Stimulated activated CD8-positive, alpha-beta memory T cell treated with anti-CD3 and anti-CD28 coated beads, Interleukin-7, amount 100 ng/mL, for 24 hours (primary cell): ENCODE measurements around the gene LARGE1.

Experiments
- DNase-seq: peaks from one replicate; pipeline ENCODE4 v3.0.0-alpha.2; 2020; ENCODE audit warnings: low read depth

LARGE1 gene

DNA sequence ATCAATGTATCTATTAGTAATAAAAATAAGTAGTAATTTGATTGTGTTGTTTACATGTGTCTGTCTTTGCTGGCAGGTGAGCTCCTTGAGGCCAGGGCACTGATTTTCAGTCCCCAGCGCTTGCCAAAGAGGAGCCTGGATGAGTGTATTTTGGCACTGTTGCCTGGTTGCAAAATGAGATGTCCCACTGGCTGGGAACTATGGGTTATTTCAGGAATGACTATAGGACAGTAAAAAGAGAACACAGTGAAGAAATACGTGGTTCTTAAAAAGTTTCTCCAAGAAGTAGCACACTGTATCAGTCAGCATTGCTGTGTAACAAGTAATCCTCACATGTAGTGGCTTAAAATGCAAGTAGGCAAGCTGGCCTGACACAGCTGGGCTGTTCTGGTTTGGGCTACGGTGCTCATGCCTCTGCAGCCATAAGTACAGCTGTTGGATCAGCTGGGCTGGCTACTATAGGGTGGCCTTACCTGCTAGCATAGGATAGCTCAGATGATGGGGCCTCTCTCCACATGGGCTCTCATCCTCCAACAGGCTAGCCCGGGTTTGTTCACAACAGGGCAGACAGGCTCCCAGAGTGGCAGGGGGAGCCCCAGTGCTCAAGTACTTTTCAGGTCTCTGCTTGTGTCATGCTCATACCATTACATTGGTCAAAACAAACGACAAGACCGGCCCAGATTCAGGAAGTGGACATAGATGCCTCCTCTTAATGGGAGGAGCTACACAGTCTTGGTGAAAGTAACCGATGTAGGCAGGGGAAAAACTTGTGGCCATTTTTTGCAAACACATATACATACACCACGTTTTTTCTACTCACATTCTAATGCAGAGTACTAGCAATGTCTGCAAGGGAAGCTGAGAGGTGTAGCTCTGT, 399.1 kb downstream of the LARGE1 start:
- DNase-seq: no peak

DNA sequence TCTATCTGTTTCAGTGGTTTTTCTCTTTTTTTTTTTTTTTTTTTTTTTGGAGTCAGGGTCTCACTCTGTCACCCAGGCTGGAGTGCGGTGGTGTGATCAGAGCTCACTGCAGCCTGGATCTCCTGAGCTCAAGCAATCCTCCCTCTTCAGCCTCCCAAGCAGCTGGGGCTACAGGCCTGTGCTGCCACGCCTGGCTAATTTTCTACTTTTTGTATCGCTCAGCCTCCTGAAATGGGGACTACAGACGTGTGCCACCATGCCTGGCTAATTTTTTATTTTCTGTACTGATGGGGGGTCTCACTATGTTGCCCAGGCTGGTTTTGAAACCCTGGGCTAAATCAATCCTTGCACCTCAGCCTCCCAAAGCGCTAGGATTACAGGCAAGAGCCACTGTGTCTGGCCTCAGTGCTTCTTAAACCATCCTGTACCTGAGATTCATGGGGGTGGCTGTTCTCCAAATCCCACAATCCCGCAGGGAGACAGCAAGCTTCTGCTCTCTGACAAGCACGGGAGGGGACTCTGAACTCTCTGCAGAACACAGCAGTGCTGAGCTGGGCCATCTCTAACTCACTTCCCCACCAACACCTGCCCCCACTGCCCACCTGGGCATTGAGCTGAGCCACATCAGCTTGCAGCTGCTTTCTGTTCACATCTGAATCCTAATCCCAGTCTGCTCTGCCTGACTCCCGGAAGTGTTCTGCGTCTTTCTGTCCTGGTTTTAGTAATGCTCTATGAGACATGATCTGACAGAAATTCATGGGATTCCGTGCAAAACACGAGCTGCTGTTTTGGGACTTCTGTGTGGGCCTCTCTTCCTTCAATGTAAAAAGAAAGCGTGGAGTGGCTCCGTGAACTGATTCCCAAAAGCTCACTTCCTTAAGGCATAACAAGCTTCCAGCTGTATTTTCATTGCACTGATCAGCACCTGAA, 400.0 kb downstream of the LARGE1 start:
- no peak for DNase-seq

DNA sequence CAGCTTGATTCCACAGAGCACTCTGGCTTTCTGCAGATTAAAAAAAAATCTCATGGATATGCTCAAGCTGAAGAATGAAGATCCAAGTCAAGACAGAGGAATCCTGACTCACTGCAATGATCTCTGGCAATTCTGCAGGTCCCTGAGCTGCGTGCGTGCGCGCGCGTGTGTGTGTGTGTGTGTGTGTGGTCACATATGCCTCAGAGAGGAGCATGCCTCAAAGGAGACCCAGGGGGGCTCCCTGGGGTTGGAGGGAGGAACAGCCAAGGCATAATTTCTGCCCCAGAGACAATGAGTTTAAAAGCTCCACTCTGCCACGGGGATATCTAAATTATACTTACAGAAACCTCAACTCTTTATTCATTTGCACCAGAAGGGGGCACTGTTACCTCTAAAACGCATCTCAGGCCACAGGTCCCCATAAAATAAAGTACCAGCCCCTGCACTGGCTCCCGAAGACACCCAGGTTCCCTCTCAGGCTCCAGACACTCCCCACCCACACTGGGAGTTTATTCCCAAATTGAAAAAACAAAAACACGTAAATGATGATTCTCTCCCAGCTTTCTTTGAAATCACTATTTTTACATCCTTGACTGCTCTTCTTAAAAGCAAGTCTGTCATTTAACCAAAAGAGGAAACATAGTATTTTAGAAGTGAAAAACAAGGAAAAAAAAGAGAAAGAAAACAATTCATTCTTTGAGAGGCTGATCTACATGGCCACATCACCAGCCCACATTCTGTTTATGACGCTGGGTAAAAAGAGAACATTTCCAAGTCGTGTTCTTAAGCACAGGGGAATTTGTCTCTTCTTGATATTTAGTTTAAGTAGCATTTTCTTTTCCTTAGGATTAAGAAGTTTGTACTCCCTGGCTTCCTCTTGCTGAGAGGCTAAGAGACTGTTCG, 401.0 kb downstream of the LARGE1 start:
- no peak for DNase-seq

- DNase-seq: no peak
Measured at GRCh38 chr22:33518405-33518804, 401.9 kb downstream of the LARGE1 start.

DNA sequence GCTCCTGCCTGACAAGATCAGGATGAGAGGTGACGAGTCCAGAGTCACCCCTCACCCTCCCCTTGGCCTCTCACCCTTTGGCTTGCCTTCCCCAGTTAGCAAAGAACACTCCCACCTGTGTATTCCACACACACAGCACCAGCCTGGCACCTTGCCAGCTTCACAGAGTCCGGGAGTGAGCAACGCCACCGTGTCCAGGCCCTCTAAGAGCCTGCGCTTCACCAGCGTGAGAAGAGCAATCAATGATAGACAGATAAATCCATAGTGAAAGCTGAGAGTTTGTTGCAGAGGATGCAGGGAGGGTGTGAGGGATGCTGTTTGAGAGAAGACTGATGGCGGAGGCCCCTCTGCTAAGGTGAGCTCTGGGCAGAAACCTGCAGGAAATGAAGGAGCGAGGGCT, 404.5 kb downstream of the LARGE1 start:
- DNase-seq: no peak

DNA sequence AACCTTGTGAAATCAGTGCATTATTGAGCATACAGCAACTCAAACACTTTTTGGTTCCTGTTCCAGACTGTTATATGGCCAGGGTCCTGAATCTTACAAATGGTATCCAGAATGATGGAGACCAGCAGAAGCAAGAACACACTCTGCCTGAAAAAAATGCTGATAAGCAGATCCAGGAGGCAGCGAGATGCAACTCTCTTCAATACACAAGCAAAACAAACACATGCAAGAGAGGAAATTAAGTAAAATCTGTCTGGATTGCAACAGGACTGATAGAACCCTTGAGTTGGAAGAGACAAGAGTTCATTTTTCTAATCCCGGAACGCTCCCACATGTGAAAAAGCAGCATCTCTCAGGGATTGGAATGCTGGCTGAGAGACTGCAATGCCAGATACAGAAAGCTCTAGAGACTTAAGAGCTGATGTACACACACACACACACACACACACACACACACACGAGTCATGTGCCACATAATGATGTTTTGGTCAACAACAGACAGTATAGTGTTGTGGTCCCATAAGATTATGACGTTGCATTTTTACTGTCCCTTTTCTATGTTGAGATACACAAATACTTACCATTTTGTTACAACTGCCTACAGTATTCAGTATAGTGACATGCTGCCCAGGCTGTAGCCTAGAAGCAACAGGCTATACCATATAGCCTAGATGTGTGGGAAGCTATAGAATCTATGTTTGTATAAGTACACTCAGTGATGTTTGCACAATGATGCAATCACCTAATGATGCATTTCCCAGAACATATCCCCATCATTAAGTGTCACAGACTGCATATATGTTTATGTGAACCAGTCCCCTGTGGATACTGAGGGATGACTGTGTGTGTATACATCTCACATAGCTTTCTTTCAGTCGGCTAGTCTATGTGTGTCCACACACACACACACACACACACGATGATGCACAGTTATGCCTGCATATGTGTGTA, 406.6 kb downstream of the LARGE1 start:
- no peak for DNase-seq

- no peak for DNase-seq
Measured at GRCh38 chr22:33512908-33513307, 407.4 kb downstream of the LARGE1 start.

DNA sequence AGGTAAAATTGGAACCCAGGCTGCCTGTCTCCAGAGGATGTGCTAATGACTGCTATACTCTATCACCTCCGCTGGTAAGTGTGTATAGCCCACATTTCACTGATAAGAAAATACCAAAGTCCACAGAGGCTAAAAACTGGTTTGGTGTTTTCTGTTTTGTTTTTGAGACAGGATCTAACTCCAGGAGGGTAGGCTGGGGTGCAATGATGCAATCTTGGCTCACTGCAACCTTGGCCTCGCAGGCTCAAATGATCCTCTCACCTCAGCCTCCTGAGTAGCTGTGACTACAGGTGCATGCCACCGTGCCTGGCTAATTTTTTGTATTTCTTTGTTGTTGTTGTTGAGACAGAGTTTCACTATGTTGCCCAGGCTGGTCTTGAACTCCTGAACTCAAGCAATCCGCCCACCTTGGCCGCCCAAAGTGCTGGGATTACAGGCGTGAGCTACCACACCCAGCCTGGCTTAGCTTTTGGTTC, 409.8 kb downstream of the LARGE1 start:
- no peak for DNase-seq

- no peak for DNase-seq
Measured at GRCh38 chr22:33504941-33505625, 415.2 kb downstream of the LARGE1 start.

- DNase-seq: no peak
Measured at GRCh38 chr22:33496112-33496511, 424.2 kb downstream of the LARGE1 start.

GRCh38 chr22:33493476-33494205, 426.6 kb downstream of the LARGE1 start:
- no peak for DNase-seq

GRCh38 chr22:33492210-33492651, 428.0 kb downstream of the LARGE1 start:
- no peak for DNase-seq

DNA sequence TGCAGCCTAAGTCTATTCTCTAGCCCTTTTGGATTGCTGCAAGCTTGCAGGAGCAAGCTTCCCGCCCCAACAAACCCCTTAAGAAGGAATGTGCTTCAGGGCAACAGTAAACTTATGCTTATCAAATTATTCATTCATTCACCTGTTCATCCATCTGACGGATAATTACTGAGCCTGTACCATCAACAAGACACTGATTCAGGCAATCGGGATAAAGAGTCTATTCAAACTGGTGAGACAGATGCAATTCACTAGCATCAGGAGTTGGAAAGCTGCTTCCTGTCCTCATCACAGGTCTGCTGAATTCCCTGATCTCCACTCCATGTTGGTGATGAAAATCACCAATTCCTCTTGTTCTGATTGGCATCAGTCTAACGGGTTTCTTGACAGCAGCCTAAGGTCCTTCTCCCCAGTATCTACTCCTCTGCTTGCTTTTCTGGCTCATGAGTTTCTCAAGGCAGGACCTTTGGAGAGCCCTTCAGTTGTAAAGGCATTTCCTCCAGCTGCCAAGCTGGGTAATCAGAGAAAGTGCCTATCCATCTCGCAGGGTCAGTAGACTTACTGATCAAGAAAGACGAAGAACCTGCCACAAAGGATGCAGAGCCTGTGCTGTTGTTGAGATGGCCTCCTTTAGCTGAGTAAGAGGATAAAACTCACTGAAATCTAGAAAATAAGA, 433.1 kb downstream of the LARGE1 start:
- DNase-seq: no peak

DNA sequence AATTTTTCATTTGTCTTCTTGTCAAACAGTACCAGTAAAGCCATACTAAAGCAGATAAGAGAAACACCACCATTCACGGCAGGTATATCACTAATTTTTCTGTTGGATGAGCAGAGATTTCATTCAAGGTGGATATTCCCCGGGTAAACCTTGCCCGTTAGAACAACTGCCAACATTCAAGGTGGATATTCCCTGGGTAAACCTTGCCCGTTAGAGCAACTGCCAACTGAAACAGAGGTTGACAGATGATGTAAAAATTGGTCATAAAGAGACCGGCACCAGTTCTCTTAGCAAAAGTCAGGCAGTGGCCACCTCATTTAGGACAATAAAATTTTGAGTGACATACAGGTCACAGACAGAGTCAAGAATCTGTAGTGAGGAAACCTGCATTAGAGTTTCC, 438.7 kb downstream of the LARGE1 start:
- no peak for DNase-seq

DNA sequence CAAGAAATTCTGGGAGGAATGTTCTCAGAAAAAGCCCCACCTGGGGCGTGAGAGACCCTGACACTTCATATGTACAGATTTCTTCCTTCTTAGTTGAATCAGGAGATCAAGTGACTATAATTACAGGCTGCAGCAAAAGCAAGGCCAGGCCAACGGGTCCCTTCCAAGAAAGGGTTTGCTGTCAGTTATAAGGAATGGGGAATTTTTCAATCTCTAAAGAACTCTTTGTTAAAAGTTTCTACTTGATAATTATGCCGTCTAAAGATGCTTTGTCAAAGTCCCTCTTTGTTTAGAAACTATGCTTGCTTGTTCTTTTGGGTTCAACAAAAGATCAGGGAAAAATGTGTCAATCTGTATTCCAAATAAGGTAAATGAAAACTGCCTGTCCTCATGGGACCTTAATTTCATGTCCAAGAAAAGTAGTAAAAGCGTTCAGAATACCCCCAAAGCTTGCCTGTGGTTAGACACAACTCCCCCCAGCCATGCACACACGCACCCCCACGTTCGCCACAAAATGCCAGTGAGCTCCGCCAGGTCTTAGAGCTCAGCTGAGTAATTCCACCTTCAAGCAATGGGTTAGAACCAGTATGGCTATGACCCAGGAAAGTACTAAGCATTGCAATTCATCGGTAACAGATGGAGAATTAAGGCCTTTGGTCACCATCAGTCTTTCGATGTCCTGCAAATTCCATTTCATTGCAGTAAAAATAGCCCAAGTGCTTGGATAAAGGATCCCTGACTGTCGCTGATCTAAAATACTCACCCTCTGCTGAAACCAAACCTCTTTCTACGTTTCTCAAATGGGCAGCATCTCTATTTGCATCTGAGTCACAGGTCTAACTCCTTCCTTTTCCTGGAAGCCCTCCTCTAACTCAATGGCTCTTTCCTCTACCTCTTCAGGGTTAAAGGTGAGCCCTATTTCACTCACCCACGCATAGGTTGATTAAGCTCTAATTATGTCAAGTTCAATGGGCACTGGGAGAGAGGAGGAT, 442.9 kb downstream of the LARGE1 start:
- no peak for DNase-seq

DNA sequence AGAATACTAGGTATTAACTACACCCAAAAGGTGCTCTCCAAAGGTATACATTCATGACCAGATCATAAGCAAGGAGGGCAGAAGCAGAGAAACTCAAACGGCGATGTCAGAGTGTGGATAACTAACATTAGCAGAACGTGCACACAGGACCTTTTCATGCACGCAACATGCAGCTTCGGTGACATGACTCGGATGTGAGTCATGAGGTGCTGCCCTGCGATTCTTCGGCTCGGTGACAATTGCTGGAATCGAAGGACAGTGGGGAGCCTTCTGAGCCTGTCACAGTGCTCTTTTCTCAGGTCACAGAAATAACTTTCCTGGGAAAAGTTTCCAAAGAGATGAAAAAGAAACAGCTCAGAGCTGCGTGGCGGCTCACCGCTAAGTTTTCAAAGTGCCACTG, 443.6 kb downstream of the LARGE1 start:
- no peak for DNase-seq

GRCh38 chr22:33476206-33476605, 444.1 kb downstream of the LARGE1 start:
- no peak for DNase-seq
